ES-I3 (cell line): ENCODE measurements around the gene DDX59.

Source experiments
- H3K36me3 ChIP-seq: 2 replicates; pipeline ENCODE4 v1.6.1; 2013; ENCODE audit warnings: mild to moderate bottlenecking, low read length, control low read depth, moderate library complexity; ENCODE audit not compliant: insufficient read depth
- H3K4me1 ChIP-seq: 2 replicates; pipeline ENCODE4 v1.6.1; 2013; ENCODE audit warnings: mild to moderate bottlenecking, control low read depth, low read length; ENCODE audit not compliant: insufficient read depth
- H3K9ac ChIP-seq: 2 replicates; pipeline ENCODE4 v1.6.1; 2013; ENCODE audit warnings: low read depth, mild to moderate bottlenecking, low read length, moderate library complexity
- H3K9me3 ChIP-seq: 2 replicates; pipeline ENCODE4 v1.6.1; 2013; ENCODE audit warnings: mild to moderate bottlenecking, low read length, moderate library complexity; ENCODE audit not compliant: control insufficient read depth, insufficient read depth

The DDX59 gene

DNA sequence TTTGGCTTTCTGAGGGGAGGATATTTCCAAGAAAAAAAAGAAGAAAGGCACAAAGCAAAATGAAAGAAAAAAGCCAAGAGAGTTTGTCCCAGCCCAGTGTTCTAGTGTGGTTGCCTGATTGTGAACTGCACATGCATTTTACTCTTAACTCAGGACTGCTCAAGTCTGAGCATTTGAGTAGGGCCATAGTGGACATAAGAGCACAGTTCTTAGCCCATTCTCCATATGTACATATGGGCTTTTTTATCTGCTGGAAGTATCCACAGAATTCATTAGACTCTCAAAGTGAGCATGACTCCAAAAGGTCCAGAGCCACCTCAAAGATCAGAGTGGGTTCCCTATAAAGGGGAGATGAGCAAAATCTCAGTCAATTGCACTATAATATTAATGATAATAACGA, 13.6 kb upstream of the DDX59 start:
- Histone ChIP-seq H3K4me1 (peaks cover 7% of the 10 kb centered on the region; the same call in 1 of the 2 replicates), H3K9me3 (no peaks in the 10 kb centered on the region), H3K9ac (no peak overlapping the region), H3K36me3 (no peaks in the 10 kb centered on the region)

DNA sequence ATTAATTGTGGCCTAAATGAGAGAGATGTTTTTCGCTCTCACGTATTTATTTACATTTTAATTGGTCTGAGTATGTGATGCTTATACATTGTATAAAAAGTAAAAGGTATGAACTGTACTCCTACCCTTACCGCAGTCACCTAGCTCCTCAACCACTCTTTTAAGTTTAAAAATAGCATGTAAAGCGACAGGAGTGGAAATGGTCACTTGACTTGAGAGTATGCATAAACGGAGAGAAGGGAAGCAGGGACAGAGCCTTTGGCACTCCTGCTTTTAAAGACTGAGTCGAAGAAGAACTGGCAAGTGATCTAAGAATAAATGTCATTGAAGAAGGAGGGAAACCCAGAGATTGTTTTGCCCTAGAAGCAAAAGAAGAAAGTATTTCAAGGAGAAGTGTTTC, 11.5 kb upstream of the DDX59 start:
- Histone ChIP-seq H3K4me1 (peaks cover 7% of the 10 kb centered on the region; the same call in 1 of the 2 replicates), H3K9ac (no peak overlapping the region), H3K9me3 (no peaks in the 10 kb centered on the region), H3K36me3 (no peaks in the 10 kb centered on the region)

DNA sequence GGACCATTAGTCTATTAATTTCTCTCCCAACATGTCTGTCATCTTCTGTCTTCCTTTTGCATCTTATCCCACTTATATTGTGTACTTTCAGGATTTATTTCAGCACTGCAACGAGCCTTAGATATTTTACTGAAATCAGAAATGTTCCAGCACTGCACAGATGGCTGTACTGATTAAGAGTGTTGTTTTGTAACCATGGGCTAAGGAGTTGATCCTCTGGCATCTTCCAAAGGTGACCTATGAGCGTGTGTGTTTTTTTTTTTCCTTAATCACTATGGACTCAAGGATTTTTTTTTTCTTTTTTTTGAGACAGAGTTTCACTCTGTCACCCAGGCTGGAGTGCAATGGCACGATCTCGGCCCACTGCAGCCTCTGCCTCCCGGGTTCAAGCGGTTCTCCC, 7.1 kb upstream of the DDX59 start:
- Histone ChIP-seq H3K9ac (no peak overlapping the region), H3K4me1 (peaks cover 7% of the 10 kb centered on the region; the same call in 1 of the 2 replicates), H3K9me3 (no peaks in the 10 kb centered on the region), H3K36me3 (no peaks in the 10 kb centered on the region)

GRCh38 chr1:200675588-200675852, 5.8 kb upstream of the DDX59 start:
- Histone ChIP-seq H3K36me3 (no peaks in the 10 kb centered on the region), H3K9ac (no peak overlapping the region), H3K4me1 (peaks cover 3% of the 10 kb centered on the region; the same call in 1 of the 2 replicates), H3K9me3 (no peaks in the 10 kb centered on the region)

DNA sequence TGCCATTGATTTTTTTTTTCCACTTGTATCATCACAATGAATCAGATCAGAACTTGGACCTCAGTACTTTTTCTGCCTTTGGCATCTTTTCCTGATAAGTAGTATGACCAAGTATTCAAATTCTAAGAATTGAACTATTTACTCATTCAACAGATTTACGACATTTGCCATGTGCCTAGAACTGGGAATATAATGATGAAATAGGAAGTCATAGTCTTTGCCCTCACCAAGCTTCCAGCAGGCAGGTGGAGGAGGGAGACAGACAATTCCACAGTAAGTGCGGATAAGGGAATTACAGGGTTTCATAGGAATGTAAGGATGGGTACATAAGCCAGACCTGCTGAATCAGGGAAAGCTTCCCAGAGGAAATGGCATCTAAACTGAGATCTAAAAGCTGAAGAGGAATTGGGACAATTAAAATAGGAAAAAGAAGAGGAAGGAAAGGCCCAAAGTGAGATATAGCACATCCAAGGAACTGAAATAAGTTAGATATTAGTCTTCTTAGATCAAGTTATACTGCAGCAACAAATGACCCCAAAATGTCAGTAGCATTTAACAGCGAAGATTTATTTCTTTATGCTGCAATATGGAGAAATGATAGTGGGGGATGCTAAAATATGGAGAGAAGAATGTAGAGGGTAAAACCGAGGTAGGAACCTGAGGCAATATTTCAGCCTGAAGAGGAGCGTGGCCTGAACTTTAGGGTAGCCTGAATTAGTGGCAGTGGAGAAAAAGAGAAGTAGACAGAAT, 5.3 kb upstream of the DDX59 start:
- Histone ChIP-seq H3K36me3 (no peaks in the 10 kb centered on the region), H3K9ac (no peak overlapping the region), H3K4me1 (peaks cover 4% of the 10 kb centered on the region; the same call in 1 of the 2 replicates), H3K9me3 (no peaks in the 10 kb centered on the region)

GRCh38 chr1:200673952-200674823, 4.5 kb upstream of the DDX59 start:
- Histone ChIP-seq H3K9ac (no peak overlapping the region), H3K36me3 (no peaks in the 10 kb centered on the region), H3K9me3 (no peaks in the 10 kb centered on the region), H3K4me1 (peaks cover 4% of the 10 kb centered on the region; the same call in 1 of the 2 replicates)

DNA sequence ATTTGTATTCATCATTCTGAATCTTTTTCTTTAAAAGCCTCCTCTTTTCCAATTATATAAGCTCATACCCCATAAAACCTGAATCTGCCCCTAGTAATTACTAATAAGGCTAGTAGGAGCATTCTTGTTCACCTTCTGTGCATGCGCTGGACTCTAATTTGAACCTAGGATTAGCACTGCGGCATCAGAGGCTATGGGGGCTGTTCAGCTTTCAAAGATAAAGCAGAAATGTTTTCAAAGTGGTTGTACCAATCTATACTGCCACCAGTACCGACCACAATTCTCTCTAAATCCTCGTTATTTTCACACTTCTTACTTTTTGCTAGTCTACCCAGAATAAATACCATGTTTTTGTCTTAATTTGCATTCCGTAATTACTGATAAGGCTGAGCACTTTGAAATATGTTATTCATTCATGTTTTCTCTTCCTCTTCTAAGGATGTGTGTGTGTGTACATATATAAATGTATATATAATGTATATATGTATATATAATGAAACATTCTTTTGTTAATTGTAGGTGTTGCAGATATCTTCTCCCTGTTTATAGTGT, 1.6 kb upstream of the DDX59 start:
- Histone ChIP-seq H3K4me1 (peaks cover 6% of the 10 kb centered on the region), H3K9me3 (no peaks in the 10 kb centered on the region), H3K9ac (no peak overlapping the region; the same call in 1 of the 2 replicates), H3K36me3 (no peaks in the 10 kb centered on the region; the same call in 1 of the 2 replicates)

DNA sequence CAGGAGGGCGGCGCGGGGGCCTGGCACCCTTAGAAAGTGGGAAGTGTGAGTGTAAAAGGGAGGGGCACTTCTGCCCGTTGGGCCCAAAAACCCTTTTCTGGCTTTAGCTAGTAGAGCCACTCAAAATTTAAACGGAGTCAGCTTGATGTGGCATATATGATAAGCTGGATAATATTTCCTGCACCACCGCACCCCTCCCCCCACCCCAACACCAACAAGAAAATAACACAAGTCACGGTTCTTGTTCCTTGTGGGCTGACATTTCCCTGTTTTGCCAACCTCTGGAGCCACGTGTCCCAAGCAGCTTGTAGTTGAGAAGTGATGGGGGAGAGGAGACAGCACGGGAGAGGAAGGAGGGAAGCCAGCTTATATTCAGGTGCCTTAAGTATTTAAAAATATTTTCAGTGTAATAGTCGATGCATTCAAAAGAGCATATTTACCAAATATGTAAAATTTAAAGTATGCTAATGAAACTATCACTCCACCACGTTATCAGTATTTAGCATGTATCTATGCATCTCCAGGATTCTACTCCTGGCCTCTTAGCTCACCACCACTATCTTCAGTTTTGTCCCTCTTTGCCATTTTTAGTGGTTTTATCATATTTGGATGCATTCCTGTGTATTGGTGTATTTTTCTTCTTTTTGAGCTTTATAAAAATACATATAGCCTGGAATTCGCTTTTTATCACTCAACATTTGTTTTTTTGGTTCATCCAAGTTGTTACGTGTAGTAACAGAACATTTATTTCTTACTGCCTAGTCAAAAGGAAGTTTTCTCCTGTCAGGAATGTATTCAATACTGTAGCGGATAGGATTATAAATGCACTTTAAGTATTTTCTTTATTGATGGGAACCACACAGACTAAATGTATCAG, 773 bp upstream of the DDX59 start:
- no peaks in the 10 kb centered on the region for H3K9me3 ChIP-seq
- H3K4me1 ChIP-seq = peaks cover 15% of the 10 kb centered on the region
- H3K9ac ChIP-seq = peak overlapping the region; percentile 70
- H3K36me3 ChIP-seq = no peaks in the 10 kb centered on the region; the same call in 1 of the 2 replicates

GRCh38 chr1:200668514-200669313, 993 bp downstream of the DDX59 start:
- peak overlapping the region; percentile 96 for H3K9ac ChIP-seq
- H3K4me1 ChIP-seq = peaks cover 15% of the 10 kb centered on the region
- H3K9me3 ChIP-seq = no peaks in the 10 kb centered on the region
- H3K36me3 ChIP-seq = no peaks in the 10 kb centered on the region; the same call in 1 of the 2 replicates

DNA sequence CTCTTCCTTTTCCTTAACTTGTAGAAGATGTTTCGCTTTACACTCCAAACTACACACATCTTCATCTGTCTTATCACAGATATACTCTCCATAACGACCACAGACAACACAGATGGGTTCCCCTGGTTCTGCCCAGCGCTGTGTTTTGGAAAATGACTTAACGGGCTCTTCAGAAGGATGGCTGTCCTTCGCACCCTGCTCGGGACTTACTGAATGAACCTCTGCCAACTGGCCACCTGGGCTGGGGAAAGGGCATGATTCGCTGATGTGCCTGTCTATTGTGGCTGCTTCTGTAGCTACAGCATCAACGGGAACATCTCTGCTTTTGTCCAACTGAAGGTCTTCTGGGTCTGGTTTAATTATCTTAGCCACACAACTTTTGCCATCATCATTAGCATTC, 3.4 kb downstream of the DDX59 start:
- Histone ChIP-seq H3K9ac (no peak overlapping the region), H3K4me1 (peaks cover 15% of the 10 kb centered on the region), H3K9me3 (no peaks in the 10 kb centered on the region), H3K36me3 (no peaks in the 10 kb centered on the region; the same call in none of the 2 replicates)

DNA sequence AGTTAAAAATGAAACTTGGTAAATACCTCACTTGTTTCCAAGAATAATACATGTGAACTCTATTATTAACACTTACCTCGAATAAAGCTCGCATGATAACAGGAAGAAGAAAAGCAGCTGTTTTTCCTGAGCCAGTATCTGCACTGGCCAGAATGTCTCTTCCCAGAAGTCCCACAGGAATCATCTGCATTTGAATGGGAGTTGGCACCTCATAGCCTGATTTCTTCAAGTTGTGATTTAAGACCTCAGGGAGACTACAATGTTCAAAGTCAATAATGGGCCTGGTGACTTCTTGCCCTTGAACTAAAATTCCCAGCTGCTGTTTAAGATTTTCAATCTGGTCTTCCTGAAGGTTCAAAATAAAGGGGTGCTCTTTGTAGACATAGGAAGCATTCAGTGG, 3.8 kb downstream of the DDX59 start:
- Histone ChIP-seq H3K9ac (no peak overlapping the region), H3K9me3 (no peaks in the 10 kb centered on the region), H3K36me3 (peaks cover 1% of the 10 kb centered on the region), H3K4me1 (peaks cover 15% of the 10 kb centered on the region)

DNA sequence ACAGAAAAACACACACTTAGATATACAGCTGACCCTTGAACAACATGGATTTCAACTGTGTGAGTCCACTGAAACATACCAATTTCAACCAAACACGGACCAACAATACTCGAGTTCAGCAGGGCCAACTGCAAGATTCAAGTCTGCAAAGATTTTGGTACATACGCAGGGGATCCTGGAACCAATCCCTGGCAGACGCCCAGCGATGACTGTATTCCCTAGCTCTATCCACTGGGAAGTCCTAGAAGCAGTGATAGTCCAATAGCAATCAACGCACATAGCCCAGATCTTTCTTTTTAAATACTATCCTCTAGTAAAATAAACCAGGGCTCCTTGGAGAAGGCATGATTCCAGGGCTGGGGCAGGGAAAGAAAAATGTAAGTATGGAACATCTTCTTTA, 9.0 kb downstream of the DDX59 start:
- Histone ChIP-seq H3K9ac (no peak overlapping the region), H3K9me3 (no peaks in the 10 kb centered on the region), H3K4me1 (peaks cover 9% of the 10 kb centered on the region), H3K36me3 (peaks cover 9% of the 10 kb centered on the region)

GRCh38 chr1:200659269-200659668, 10.4 kb downstream of the DDX59 start:
- H3K9ac ChIP-seq = no peak overlapping the region
- H3K4me1 ChIP-seq = peaks cover 15% of the 10 kb centered on the region
- no peaks in the 10 kb centered on the region for H3K9me3 ChIP-seq
- peaks cover 12% of the 10 kb centered on the region for H3K36me3 ChIP-seq
